HuH-7.5 (cell line): ENCODE data around the gene LHFPL6.

ENCODE experiments used
- DNase-seq: peaks from one replicate; pipeline ENCODE4 v3.0.0; 2011; ENCODE audit warnings: low spot score

LHFPL6 gene

GRCh38 chr13:39590466-39591036, 12.4 kb downstream of the LHFPL6 start:
- no peak for DNase-seq

- no peak for DNase-seq
Measured at GRCh38 chr13:39588384-39588783, 14.6 kb downstream of the LHFPL6 start.

- DNase-seq: no peak
Measured at GRCh38 chr13:39587939-39588338, 15.1 kb downstream of the LHFPL6 start.

GRCh38 chr13:39586958-39587605, 15.9 kb downstream of the LHFPL6 start:
- no peak for DNase-seq

GRCh38 chr13:39586151-39586550, 16.8 kb downstream of the LHFPL6 start:
- DNase-seq: no peak

- DNase-seq: no peak
Measured at GRCh38 chr13:39585219-39585618, 17.8 kb downstream of the LHFPL6 start.

- no peak for DNase-seq
Measured at GRCh38 chr13:39580881-39581575, 22.0 kb downstream of the LHFPL6 start.

- DNase-seq: no peak
Measured at GRCh38 chr13:39578821-39579291, 24.1 kb downstream of the LHFPL6 start.

- DNase-seq: no peak
Measured at GRCh38 chr13:39577838-39578491, 25.0 kb downstream of the LHFPL6 start.

GRCh38 chr13:39577203-39577602, 25.8 kb downstream of the LHFPL6 start:
- no peak for DNase-seq

- DNase-seq: no peak
Measured at GRCh38 chr13:39575641-39576238, 27.3 kb downstream of the LHFPL6 start.

GRCh38 chr13:39571502-39572092, 31.4 kb downstream of the LHFPL6 start:
- DNase-seq: no peak

GRCh38 chr13:39567569-39567968, 35.4 kb downstream of the LHFPL6 start:
- no peak for DNase-seq

GRCh38 chr13:39566216-39566869, 36.6 kb downstream of the LHFPL6 start:
- no peak for DNase-seq

GRCh38 chr13:39565036-39565949, 37.7 kb downstream of the LHFPL6 start:
- DNase-seq: no peak

GRCh38 chr13:39563470-39563735, 39.6 kb downstream of the LHFPL6 start:
- no peak for DNase-seq

GRCh38 chr13:39561971-39562370, 41.0 kb downstream of the LHFPL6 start:
- DNase-seq: no peak

- DNase-seq: no peak
Measured at GRCh38 chr13:39559847-39560246, 43.1 kb downstream of the LHFPL6 start.

GRCh38 chr13:39557285-39557955, 45.6 kb downstream of the LHFPL6 start:
- DNase-seq: no peak

- DNase-seq: no peak
Measured at GRCh38 chr13:39556866-39557265, 46.1 kb downstream of the LHFPL6 start.
